ENCODE results near the gene KCNT2.
A peak's percentile ranks its signal among the peaks of the same experiment; 100 is the strongest.
"Not testable (repeated sequence)": the region's sequence is repeated elsewhere in the genome, so short reads cannot be mapped to it uniquely, and the experiment has no call there.

KCNT2 gene

DNA sequence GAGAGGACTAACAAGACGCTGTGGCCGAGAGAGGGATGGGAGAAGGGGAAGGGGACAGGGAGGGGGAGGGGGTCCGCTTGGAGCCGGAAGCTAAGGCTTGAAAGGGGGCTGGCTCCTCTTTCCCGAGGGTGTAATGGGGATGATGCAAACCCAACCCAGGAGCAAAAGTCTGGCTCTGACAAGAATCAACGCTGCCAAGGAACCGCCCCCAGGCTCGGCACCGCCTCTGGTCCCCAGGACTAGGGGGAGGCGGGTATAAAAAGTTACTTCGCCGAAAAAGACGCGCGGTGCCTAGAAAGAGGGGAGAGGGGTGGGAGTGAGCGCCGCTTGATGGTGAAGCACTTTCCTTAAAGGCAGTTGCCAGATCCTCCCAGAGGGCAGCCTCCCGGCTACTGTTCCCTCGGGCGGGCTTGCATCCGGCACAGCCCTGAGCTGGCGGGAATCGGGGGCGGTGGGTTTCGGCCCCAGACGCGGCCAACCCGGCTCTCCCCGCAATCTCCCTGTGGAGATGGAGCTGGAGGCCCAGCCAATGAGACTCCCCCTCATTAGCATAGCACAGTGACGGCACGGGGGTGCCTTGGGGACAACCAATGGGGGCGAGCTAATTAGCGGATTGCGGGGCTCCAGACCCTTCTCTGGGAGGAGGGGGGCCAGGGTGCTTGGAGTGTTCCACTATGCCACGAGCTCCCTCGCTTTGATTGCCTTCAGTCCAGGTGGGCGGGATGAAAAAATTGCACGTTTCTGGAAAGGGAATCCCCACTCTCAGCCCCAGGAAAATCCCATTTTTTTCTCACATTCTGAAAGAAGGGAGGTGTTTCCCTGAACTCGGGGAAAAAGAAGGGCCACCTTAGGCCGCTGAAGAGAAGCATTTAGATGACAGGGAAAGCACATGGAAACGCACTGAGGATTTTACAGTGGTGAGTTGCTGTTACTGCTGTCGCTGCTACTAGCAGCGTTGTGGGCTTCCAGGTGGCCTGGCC is at the start of gene KCNT2:
TSS of gene KCNT2 (minus strand) at position 51 of the 980 bp plus-strand sequence. CDS start 131 bp downstream, outside the sequence.
- DNase-seq: no peak

DNA sequence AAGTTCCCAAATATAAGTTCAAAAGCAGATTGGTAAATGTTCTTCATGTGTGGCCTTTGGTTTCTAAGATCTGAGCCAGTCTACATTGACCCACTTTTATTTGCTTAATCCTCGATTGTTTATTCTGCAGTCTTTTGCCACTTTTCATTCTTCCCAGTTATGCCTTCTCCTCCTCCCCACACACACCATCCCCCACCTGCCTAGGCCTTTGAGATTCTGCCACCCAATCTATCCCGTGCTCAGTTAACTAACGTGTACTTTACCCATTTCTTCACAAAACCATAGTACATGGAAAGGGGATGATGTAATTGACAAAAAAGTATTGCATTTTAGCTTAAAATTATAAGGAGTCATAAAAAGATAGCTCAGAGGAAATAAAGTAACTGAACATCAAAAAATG is 47.3 kb upstream of the KCNT2 start:
- DNase-seq: no peak

DNA sequence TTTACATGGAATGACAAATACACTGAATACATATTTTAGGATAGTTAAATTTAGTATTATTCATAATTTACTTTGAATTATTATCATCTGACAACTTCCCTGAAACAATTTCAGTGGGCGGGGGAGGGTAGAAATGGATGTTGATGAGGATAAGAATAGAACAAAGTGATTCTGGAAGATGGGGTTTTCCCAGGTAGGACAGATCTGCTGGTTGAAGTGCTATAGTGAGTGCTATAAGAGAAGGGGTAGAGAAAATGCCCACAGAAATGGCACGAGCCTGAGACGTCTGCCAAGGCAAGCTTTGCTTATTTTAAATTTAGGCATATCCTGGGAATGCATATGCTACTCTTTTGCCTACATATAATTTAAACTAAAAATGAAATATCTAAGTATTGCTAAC is 46.8 kb upstream of the KCNT2 start:
- DNase-seq: no peak

DNA sequence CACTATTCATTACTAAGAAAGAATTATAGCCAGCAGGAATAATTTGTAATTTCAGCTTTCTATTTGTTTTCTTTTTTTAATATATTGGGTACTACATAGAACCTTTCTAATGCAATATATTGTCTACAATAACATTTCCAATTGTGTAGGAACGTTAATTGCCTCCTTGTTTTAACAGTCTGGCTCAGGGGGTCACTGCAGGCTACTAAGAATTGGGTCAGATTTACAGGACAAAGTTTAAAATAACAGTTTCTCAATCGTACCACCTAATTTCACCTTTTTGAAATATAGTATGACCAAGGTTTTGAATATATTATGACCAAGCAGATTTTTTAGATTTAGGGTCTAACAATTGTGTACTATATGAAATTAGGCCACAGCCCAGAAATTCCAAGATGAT is 46.0 kb upstream of the KCNT2 start:
- no peak for DNase-seq

DNA sequence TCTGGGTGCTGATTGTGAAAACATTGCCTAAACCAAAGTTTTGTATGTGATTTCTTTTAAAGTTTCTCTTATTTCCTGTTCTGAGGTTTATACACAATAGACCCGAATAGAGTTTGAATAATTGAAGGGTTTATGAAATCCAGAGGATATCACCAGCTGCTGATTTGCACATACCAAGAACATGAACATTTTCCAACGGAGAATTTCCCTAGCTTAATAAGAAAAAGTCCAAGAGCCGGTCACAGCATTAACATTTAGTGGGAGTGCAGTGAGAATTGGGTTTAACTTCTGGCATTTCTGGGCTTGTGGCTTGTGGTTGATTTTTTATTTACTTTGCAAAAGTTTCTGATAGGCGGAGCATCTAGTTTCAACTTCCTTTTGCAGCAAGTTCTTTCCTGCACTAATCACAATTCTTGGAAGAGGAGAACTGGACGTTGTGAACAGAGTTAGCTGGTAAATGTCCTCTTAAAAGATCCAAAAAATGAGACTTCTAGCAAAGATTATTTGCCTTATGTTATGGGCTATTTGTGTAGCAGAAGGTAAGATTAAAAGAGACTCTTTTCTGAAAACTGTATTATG is 43.5 kb upstream of the KCNT2 start, which contains the start of gene CFH:
TSS of gene CFH (plus strand) at position 407 of the 579 bp plus-strand sequence. CDS start at position 482, 75 bp downstream.
- DNase-seq: peak; percentile 70

DNA sequence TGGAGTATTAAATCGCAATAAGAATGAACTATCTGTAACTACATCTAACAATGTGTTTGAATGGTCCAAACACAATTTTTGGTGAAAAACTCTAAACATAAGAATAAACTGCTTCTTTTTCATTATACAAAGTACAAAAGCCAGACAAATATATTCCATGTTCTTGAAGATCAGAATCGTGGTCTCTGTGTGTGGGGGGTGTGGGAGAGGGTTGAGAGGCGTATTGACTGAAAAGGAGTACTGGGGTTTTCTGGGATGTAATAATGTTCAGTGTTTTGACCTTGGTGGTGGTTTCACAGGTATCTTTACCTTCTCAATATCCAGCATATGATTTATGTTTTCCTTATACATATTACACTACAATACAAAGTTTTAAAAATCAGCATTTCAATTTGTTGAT is 42.8 kb upstream of the KCNT2 start:
- DNase-seq: no peak

DNA sequence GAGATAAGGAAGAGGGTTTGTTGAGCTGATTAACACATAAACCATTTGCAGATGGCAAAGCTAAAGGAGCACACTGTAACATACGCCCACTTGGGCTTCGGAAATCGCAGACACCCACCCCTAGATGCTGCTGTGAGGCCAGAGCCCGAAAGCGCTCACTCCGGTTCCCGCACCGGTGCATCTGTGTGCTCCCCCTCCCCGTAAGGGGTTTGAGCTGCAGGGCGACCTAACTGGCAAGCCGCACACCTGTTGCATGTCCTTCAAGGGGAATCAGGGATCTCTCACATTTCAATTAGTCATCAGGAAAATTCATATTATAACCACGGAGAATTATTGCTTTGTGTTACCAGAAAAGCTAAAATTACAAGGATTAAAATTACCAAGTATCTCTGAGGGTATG is 42.2 kb upstream of the KCNT2 start:
- DNase-seq: no peak

DNA sequence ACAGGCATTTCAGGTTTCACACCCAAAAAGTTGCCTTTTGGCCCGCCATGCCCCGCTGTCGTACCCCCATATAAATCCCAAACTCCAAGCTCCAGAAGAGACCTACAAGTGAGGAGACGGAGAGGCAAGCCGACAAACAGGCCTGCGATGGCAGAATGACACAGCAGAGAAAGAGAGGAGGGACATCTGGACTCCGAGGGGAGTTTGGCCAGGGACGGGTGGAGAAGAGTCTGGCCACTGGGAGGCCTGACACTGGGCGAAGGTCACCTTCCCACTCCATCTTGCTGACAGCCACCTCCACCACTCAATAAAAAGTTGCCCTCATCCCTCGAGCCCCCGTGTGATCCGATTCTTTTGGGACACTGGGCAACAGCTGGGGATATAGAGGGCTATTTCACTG is 41.8 kb upstream of the KCNT2 start:
- no peak for DNase-seq

DNA sequence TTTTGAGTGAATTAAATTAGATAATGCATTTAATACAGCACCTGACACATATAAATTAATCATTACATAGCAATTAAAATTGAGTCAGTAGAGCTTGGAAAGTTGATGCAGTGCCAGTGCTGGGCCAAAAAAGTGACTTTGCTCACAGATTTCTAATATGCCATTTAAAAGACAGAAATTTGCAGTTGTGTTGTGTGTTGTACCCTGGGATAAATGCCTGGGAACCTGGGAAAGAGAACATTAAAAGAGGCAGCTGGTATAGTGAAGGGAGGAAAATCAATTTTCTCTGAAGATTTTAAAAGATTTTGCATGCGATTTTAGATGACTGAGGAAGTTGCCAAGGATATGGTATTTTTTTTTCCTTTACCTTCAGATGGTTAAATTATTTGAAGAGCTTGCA is 32.7 kb upstream of the KCNT2 start:
- DNase-seq: no peak

DNA sequence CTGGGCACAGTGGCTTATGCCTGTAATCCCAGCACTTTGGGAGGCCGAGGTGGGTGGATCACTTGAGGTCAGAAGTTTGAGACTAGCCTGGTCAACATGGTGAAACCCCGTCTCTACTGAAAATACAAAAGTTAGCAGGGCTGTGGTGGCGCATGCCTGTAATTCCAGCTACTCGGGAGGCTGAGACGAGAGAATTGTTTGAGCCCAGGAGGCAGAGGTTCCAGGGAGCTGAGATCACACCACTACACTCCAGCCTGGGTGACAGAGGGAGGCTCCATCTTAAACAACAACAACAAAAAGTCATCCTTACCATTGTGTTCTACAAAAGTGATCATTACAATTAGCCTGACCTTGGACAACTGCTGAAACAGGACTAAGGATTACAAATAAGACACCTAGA is 31.1 kb upstream of the KCNT2 start:
- not testable (repeated sequence) for DNase-seq

DNA sequence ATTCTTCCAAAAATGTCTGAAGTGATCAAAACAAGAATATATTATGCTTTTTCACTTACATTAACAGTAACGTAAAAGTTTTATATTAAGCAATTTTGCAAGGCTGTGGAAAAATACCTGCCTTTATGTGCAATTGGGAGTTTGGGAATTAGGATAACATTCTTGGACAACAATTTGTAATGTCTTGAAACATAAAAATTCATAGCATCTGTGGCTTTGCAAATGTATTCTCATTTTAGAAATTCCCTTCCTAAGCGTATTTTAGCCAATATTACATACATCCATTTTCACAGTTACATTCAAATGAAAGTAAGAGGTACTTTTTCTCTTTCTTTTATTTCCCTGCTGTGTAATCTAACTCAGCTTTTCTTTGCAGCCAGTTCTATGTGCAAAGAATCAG is 30.2 kb upstream of the KCNT2 start:
- no peak for DNase-seq

DNA sequence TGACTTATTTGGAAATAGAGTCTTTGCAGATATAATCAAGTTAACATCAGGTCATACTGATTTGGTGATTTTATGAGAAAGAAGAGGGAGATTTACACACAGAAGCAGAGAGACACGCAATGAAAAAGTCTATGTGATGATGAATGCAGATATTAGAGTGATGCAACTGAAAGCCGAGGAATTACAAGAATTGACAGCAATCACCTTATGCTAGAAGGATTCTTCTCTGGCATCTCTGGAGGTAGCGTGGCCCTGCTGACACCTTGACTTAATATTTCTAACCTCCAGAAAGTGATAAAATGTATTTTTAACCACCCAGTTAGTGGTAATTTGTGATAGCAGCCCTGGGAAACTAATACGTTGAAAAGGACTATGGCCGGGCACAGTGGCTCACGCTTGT is 29.4 kb upstream of the KCNT2 start:
- no peak for DNase-seq

DNA sequence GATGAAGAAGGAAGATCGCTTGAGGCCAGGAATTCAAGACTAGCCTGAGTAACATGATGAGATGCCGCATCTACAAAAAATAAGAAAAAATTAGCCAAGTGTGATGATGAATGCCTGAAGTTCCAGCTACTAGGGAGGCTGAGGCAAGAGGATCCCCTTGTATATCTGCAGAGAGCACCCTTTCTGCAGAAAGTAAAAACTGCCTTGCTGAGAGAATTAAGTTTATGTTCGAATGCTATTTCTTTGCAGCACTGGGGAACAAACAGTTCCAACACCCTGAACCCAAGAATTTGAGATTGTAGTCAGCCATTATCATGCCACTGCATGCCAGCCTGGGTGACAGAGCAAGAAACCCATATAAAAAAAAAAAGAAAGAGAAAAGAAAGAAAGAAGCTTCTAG is 20.6 kb upstream of the KCNT2 start:
- DNase-seq: no peak

DNA sequence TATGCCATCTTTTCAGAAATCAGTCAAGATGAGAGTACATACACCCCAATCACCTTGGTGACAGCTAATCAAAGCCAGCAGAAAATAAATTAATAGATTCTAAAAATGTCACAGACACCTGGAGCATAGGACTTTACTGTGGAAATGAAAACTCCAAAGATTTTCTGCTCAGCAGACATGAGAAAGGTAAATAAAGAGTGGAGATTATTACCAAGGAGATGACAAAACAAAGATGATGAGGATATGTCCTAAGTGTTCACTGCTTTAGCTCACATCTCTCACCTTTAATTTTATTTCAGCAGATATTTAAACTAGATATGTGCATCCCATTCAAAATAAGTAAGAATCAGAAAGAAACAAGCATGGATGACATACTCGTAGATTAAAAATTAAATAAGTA is 14.8 kb upstream of the KCNT2 start:
- no peak for DNase-seq

DNA sequence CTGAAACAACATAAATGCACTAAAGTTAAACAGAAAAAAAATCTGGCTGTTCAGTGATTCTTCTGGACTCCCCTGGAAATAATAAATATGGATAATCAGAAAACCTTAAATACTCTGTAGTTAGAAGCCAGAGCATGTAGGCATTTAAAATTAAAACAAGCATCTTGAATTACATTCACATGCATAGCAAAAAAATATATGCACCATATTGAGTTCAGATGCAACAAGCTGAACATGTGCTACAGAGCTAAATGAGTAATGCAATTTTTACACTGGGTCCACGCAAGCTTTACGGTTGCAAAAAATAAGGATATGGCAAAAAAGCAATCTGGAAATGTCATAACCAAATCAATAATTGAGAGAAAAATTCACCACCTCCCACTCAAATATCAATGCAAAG is 11.5 kb upstream of the KCNT2 start:
- no peak for DNase-seq

DNA sequence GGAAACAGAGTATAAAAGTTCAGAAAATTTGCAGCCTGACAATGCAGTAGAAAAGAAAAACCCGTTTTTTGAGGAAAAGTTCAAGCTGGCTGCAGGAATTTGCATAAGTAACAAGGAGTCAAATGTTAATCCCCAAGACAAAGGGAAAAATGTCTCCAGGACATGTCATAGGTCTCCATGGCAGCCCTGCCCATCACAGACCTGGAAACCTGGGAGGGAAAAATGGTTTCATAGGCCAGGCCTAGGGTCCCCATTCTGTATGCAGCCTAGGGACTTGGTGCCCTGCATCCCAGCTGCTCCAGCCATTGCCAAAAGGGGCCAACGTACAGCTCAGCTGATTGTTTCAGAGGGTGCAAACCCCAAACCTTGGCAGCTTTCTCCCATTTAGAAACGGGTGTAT is 3.6 kb upstream of the KCNT2 start:
- no peak for DNase-seq

DNA sequence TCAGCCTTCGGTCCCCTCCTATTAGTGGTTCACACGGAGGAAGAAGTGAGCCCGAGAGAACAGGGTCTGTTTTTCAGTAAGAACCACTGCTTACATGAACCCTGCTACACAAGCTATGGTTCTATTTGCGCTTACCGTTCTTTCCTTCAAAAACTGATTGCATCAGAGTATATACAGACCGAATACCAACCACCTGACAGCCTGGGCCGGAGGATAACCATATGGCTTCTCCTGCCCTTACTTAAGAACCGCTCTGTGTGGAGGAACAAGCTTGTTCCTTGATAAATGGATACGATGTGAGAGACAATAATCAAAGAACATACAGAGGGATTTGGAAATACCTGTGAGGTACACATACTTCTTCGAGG is 1.1 kb upstream of the KCNT2 start:
- DNase-seq: no peak

DNA sequence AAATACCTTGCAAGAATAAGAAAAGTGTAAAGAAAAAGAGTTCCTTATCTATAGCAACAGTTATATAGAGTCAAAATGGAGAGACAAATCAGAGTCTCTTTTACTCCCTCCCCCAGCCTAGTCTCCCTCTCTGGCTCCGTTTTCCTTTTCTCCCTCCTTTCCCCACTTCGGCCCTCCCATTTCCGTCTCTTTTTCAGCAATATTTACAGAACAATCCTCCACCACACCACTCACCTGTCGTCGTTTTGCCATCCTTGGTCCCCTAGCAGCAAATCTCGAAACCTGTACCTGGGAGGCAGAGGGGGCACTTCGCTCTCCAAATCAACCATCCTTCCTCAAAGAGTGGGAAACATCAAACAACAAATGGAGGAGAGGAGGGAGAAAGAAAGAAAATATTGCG is 259 bp downstream of the KCNT2 start:
- DNase-seq: no peak

DNA sequence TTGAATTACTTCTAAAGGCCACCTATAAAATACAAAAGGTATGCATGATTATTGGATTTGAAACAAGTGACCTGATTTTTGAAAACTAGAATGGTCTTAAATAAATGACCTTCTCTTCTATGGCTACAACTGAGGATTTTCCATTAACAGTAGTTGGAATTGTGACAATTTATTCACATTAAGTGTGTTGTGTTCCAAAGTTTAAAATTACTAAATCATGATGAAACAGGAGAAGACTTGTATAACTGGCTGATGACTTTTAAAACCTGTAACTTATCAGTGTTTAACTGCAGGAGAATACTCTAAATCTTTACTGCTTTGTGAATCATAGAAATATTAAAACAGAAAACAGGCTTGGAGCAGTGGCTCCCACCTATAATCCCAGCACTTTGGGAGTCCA is 4.6 kb downstream of the KCNT2 start:
- no peak for DNase-seq

DNA sequence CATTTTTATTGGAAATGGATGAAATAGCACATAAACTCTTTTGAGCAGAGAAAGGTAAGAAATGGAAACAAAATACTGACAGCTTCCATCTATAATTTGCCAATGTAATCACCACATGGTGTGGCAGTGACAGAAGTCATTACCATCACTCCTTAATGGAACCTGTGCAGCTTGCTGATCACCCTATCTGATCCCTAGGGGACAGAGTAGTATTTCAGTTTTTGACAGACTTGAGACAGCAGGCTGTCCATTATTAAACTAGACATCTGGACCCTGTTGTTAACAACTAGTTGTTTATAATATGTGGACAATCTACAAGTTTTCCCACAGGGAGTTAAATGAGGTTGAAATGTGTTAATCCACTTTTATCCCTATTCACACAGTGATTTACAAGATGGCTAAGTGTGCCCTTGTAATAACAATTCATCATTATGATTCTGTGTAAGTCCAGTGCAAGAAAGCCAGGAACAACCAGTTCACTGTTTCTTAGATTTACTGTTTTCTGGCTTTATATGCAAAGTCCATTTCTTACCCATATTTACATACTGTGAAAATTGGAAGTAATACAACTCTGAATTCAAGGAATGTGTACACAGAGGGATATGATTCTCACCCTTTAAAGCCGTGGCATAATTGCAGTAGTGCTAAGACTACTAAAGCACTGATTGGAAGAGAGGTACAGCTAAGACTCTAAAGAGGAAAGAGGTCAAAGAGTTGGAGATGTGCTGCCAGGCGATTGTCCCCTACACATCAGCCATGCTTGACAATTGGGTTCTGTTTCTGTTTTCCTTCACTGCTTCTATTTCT is 9.1 kb downstream of the KCNT2 start:
- no peak for DNase-seq

DNA sequence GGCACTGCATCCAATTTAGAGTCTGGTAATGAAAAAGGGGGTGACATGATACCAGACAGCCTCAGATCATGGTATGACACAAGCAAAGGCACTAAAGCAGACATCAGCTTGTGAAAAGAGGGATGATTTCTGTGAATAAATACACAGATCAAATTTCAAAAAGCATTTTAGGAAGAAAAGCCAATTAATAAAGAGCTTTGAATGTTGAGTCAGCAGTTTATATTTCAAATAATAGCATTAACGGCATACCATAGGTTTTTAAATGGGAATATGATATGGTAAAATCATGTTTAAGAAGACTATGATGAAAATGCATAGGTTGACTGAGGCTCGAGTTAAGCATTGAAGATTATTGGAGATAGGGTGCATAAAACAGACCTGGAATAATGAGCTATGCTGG is 13.5 kb downstream of the KCNT2 start:
- no peak for DNase-seq

DNA sequence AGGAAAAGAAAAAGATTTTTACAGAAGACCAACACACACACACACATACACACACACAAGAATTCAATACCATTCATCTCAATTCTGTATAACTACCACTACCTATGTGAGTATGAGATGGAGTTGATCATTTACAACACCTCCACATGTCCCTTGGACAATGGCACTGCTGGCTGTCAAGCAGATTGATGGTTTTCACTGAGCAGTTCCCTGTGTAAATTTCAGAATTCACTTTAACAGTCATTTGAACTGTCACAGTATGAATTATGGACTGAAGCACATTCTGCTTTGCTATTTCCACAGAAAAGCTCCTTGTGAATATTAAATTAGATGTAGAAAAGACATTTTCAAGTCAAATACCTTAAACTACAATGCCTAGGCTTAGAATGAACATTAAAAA is 14.3 kb downstream of the KCNT2 start:
- DNase-seq: no peak

DNA sequence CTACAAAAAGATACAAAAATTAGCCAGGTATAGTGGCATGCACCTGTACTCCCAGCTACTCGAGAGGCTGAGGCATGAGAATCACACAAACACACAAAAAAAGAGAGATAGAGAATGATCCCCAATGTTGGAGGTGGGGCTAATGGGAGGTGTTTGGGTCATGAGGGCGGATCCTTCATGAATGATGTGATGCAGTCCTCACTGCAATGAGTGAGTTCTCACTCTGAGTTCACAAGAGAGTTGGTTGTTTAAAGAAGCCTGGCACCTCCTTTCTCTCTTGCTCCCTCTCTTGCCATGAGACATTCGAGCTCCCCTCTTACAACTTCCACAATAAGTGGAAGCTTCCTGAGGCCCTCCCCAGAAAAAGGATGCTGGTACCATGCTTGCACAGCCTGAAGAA is 17.3 kb downstream of the KCNT2 start:
- DNase-seq: no peak

Measured in GF-D8 (cell line).